ENCODE data around the gene UBA7.
"Not testable (repeated sequence)": the region's sequence is repeated elsewhere in the genome, so short reads cannot be mapped to it uniquely, and the experiment has no call there.

UBA7 gene

DNA sequence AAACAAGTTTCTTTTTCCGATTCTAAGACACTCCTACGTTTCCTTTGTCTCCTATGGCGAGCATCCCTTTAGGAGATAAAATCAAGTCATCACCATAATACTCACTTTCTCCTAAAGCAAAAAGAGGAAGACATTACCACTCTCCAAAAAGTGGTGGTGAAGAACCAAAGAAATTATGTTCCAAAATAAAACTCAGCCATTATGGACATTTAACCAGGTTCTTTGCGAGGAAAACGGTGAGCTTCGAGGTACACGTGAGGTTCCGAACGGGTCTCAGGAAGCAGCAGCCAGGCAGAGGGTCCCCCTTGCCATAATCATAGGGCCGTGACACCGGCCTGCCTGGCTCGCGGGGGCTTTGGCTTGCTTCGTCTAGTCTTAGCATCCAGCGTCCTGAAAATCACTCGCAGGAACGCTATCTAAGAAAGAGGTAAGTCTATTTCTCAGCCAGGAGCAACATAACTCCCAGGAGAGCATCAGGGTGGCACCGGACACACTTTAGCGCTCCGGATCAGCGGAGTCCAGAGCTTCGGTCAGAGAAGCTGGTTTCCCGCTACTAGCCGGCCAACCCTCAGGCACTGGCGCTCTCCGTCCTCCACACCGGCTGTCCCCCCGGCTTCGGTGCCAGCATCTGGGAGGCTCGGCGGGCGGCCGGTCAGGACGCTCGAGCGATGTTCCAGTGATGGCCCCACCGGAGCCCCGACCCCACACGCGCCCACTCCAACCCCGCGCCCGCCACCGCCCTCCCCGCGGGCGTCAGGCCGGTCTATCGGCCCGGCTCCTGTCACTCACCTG is 28.0 kb downstream of the UBA7 start:
- peak overlapping the region; percentile 73 for H2AFZ ChIP-seq (ENCODE audit: low read depth, low read length, severe bottlenecking)
- TF ChIP-seq, protein P1, sequence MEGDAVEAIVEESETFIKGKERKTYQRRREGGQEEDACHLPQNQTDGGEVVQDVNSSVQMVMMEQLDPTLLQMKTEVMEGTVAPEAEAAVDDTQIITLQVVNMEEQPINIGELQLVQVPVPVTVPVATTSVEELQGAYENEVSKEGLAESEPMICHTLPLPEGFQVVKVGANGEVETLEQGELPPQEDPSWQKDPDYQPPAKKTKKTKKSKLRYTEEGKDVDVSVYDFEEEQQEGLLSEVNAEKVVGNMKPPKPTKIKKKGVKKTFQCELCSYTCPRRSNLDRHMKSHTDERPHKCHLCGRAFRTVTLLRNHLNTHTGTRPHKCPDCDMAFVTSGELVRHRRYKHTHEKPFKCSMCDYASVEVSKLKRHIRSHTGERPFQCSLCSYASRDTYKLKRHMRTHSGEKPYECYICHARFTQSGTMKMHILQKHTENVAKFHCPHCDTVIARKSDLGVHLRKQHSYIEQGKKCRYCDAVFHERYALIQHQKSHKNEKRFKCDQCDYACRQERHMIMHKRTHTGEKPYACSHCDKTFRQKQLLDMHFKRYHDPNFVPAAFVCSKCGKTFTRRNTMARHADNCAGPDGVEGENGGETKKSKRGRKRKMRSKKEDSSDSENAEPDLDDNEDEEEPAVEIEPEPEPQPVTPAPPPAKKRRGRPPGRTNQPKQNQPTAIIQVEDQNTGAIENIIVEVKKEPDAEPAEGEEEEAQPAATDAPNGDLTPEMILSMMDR (IDR thresholded peaks at IDR 0.05; ENCODE audit: insufficient read depth, low read length, poor library complexity, severe bottlenecking): no peak
- TF ChIP-seq EZH2phosphoT487 (conservative IDR thresholded peaks at IDR 0.05; ENCODE audit: low read length): no peak
- H3K9me3 ChIP-seq (ENCODE audit: insufficient read depth, low read length): no peaks in the 10 kb centered on the region
- H3K4me2 ChIP-seq (ENCODE audit: low read depth, low read length, poor library complexity, severe bottlenecking): peak overlapping the region; percentile 85
- no peaks in the 10 kb centered on the region for H3K27me3 ChIP-seq (ENCODE audit: low read length)
- no peaks in the 10 kb centered on the region for H3F3A ChIP-seq (ENCODE audit: insufficient read depth)
- peak overlapping the region; percentile 75 for H3K9ac ChIP-seq (ENCODE audit: low read length)
- H3K9me2 ChIP-seq (replicated peaks; ENCODE audit: insufficient read depth, low read length): no peaks in the 10 kb centered on the region
- H3K4me3 ChIP-seq (ENCODE audit: insufficient read depth, low read length, poor library complexity, severe bottlenecking): peak overlapping the region; percentile 77
- peaks cover 19% of the 10 kb centered on the region for H3K79me2 ChIP-seq (ENCODE audit: insufficient read depth, low read length)
- H4K20me1 ChIP-seq (ENCODE audit: low read depth, low read length): no peaks in the 10 kb centered on the region
- no peaks in the 10 kb centered on the region for H3K36me3 ChIP-seq (ENCODE audit: low read length)
- no peak overlapping the region for H3K27ac ChIP-seq (ENCODE audit: low read depth, low read length)

DNA sequence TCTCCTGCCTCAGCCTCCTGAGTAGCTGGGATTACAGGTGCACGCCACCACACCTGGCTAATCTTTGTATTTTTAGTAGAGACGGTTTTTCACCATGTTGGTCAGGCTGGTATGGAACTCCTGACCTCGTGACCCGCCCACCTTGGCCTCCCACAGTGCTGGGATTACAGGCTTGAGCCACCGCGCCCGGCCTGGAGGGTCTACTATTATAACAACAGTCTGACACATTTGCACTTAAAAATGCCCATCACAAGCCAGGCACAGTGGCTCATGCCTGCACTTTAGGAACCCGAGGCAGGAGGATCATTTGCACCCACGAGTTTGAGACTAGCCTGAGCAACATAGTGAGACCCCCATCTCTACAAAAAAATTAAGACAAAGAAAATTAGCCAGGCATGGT is 31.5 kb downstream of the UBA7 start:
- H3K79me2 ChIP-seq (ENCODE audit: insufficient read depth, low read length): peaks cover 32% of the 10 kb centered on the region
- H4K20me1 ChIP-seq (ENCODE audit: low read depth, low read length); H3K9ac ChIP-seq (ENCODE audit: low read length); H2AFZ ChIP-seq (ENCODE audit: low read depth, low read length, severe bottlenecking); H3K9me2 ChIP-seq (replicated peaks; ENCODE audit: insufficient read depth, low read length); H3K36me3 ChIP-seq (ENCODE audit: low read length); H3K27ac ChIP-seq (ENCODE audit: low read depth, low read length); H3K27me3 ChIP-seq (ENCODE audit: low read length); H3K4me3 ChIP-seq (ENCODE audit: insufficient read depth, low read length, poor library complexity, severe bottlenecking); H3F3A ChIP-seq (ENCODE audit: insufficient read depth); H3K9me3 ChIP-seq (ENCODE audit: insufficient read depth, low read length); H3K4me2 ChIP-seq (ENCODE audit: low read depth, low read length, poor library complexity, severe bottlenecking): not testable (repeated sequence)

DNA sequence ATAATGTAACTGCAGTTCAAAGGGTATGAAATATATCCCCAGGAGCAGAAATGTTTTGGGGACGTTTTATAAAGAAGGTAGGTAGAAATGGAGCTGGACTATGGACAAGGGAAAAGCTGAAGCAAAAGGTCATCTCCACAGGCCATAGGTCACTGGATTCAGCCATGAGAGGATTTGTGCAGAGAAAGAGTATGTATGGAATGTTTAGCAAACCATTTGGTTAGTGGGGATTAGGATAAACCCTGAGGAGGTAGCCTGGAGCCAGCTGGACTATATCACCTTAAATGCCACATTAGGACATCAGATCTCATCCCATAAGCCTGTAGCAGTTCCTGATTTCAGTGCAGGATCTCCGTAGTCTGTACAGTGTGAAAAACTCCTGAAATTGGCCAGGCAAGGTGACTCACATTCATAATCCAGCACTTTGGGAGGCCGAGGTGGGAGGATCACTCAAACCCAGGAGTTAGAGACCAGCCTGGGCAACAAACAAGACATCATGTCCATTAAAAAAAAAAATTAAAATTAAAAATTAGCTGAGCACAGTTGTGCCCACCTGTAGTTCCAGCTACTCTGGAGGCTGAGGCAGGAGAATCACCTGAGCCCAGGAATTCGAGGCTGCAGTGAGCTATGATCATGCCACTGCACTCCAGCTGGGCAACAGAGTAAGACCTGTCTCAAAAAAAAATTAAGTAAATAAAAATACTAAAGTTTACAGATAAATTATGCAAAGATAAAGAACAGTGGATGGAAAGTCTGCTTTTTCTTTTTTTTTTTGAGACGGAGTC is 32.1 kb downstream of the UBA7 start:
- no peaks in the 10 kb centered on the region for H4K20me1 ChIP-seq (ENCODE audit: low read depth, low read length)
- H3K4me3 ChIP-seq (ENCODE audit: insufficient read depth, low read length, poor library complexity, severe bottlenecking): no peak overlapping the region
- no peak for TF ChIP-seq EZH2phosphoT487 (conservative IDR thresholded peaks at IDR 0.05; ENCODE audit: low read length)
- TF ChIP-seq, protein P1 (IDR thresholded peaks at IDR 0.05; ENCODE audit: insufficient read depth, low read length, poor library complexity, severe bottlenecking): no peak
- H3K27ac ChIP-seq (ENCODE audit: low read depth, low read length): no peak overlapping the region
- H3F3A ChIP-seq (ENCODE audit: insufficient read depth): no peaks in the 10 kb centered on the region
- H3K4me2 ChIP-seq (ENCODE audit: low read depth, low read length, poor library complexity, severe bottlenecking): no peak overlapping the region
- H3K9ac ChIP-seq (ENCODE audit: low read length): no peak overlapping the region
- no peaks in the 10 kb centered on the region for H3K36me3 ChIP-seq (ENCODE audit: low read length)
- H3K9me3 ChIP-seq (ENCODE audit: insufficient read depth, low read length): no peaks in the 10 kb centered on the region
- no peaks in the 10 kb centered on the region for H3K27me3 ChIP-seq (ENCODE audit: low read length)
- H3K79me2 ChIP-seq (ENCODE audit: insufficient read depth, low read length): peaks cover 32% of the 10 kb centered on the region
- H3K9me2 ChIP-seq (replicated peaks; ENCODE audit: insufficient read depth, low read length): no peaks in the 10 kb centered on the region
- no peak overlapping the region for H2AFZ ChIP-seq (ENCODE audit: low read depth, low read length, severe bottlenecking)

DNA sequence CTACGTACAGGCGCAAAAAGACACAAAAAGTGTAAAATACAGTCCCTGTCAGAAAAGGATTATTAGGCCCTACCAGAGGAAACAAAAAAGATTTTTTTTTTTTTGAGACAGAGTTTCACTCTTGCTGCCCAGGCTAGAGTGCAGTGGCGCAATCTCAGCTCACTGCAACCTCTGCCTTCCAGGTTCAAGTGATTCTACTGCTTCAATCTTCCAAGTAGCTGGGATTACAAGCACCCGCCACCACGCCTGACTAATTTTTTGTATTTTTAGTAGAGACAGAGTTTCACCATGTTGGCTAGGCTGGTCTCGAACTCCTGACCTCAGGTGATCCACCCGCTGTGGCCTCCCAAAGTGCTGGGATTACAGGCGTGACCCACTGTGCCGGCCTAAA is 32.8 kb downstream of the UBA7 start:
- not testable (repeated sequence) for H3K36me3 ChIP-seq (ENCODE audit: low read length); H3K27me3 ChIP-seq (ENCODE audit: low read length); H3K9me3 ChIP-seq (ENCODE audit: insufficient read depth, low read length); H2AFZ ChIP-seq (ENCODE audit: low read depth, low read length, severe bottlenecking); H4K20me1 ChIP-seq (ENCODE audit: low read depth, low read length); H3K4me3 ChIP-seq (ENCODE audit: insufficient read depth, low read length, poor library complexity, severe bottlenecking); H3K9ac ChIP-seq (ENCODE audit: low read length); H3K9me2 ChIP-seq (replicated peaks; ENCODE audit: insufficient read depth, low read length); H3K4me2 ChIP-seq (ENCODE audit: low read depth, low read length, poor library complexity, severe bottlenecking); H3K27ac ChIP-seq (ENCODE audit: low read depth, low read length); H3F3A ChIP-seq (ENCODE audit: insufficient read depth)
- peaks cover 34% of the 10 kb centered on the region for H3K79me2 ChIP-seq (ENCODE audit: insufficient read depth, low read length)

Measured in SU-DHL-6 (cell line).